Endodermal cell (in vitro differentiated cells): ENCODE data around the gene ZNF646. TPM values are rescaled to one million over a fixed set of nuclear protein-coding genes. Genes with fewer than 3 reads are reported as not detected.

Source experiments
- DNase-seq: peaks from one replicate; pipeline ENCODE4 v3.0.0-alpha.2; 2017
- H3K27ac ChIP-seq: 2 replicates; pipeline ENCODE4 v1.5.1; 2013; ENCODE audit warnings: mild to moderate bottlenecking, low read depth, low read length, moderate library complexity
- H3K27me3 ChIP-seq: 2 replicates; pipeline ENCODE4 v1.6.1; 2013; ENCODE audit warnings: mild to moderate bottlenecking, low read length, moderate library complexity; ENCODE audit not compliant: insufficient read depth, control insufficient read depth, poor library complexity, severe bottlenecking
- H3K36me3 ChIP-seq: 2 replicates; pipeline ENCODE4 v1.7.0; 2013; ENCODE audit warnings: mild to moderate bottlenecking, low read length, moderate library complexity; ENCODE audit not compliant: control insufficient read depth, insufficient read depth
- H3K4me1 ChIP-seq: one replicate; pipeline ENCODE4 v1.7.0; 2013; ENCODE audit warnings: low read length; ENCODE audit not compliant: control insufficient read depth, insufficient read depth
- H3K4me3 ChIP-seq: 2 replicates; pipeline ENCODE4 v1.5.1; 2013; ENCODE audit warnings: mild to moderate bottlenecking, low read length, moderate library complexity
- H3K9ac ChIP-seq: 2 replicates; pipeline ENCODE4 v1.6.1; 2013; ENCODE audit warnings: mild to moderate bottlenecking, low read length, moderate library complexity; ENCODE audit not compliant: poor library complexity, severe bottlenecking; ENCODE audit errors: extremely low read depth
- H3K9me3 ChIP-seq: 2 replicates; pipeline ENCODE4 v1.6.1; 2013; ENCODE audit warnings: mild to moderate bottlenecking, low read length, moderate library complexity; ENCODE audit not compliant: control insufficient read depth
- H3K27ac Mint-ChIP-seq: 2 replicates; pipeline ENCODE4 v1.8.0; 2020; ENCODE audit warnings: mixed read lengths
- H3K27me3 Mint-ChIP-seq: 2 replicates; pipeline ENCODE4 v1.8.0; 2021; ENCODE audit warnings: mild to moderate bottlenecking, mixed read lengths; ENCODE audit not compliant: insufficient read depth
- H3K36me3 Mint-ChIP-seq: 2 replicates; pipeline ENCODE4 v1.8.0; 2020; ENCODE audit warnings: low read depth, mixed read lengths
- H3K4me1 Mint-ChIP-seq: 2 replicates; pipeline ENCODE4 v1.8.0; 2020; ENCODE audit warnings: mixed read lengths
- H3K4me3 Mint-ChIP-seq: 2 replicates; pipeline ENCODE4 v1.8.0; 2020; ENCODE audit warnings: mild to moderate bottlenecking, moderate library complexity, mixed read lengths
- H3K9me3 Mint-ChIP-seq: 2 replicates; pipeline ENCODE4 v1.8.0; 2020; ENCODE audit warnings: mild to moderate bottlenecking, mixed read lengths
- WGBS, 2 experiments: methylation state at CpG; one replicate each; pipeline versions ENCODE4 v1.1.5 to v1.1.7; 2013; ENCODE audit warnings: missing lambda C conversion rate in 2 of 2, mixed read lengths in 1 of 2; ENCODE audit not compliant: insufficient coverage in 1 of 2, insufficient read length in 1 of 2; 5-methylcytosine and 5-hydroxymethylcytosine counted together
- total RNA-seq, 2 donors: library from RNA; stranded (reverse); fragmentation: NEBNext Ultra II Directional in 1 of 2; extraction: Animal tissue kit (Norgen Biotek cat#: 25700) in 1 of 2; gene quantifications; 2 replicates in 1 of 2; 3 replicates in 1 of 2; pipeline ENCODE4 v1.2.1, GENCODE V29; 2021
- TF ChIP-seq, protein P1 (sequence below): fragments of 200-600 bp; sonication (generic); conservative IDR thresholded peaks from 2 replicates; pipeline ENCODE4 v1.5.0; 2021; ENCODE audit warnings: antibody characterized with exemption, mild to moderate bottlenecking

The ZNF646 gene
- total RNA-seq, 2 donors from 2014 or later: 24.9 to 29.2 TPM

GRCh38 chr16:31029272-31029671, 45.0 kb upstream of the ZNF646 start:
- H3K9ac ChIP-seq: no peak overlapping the region
- TF ChIP-seq, protein P1, sequence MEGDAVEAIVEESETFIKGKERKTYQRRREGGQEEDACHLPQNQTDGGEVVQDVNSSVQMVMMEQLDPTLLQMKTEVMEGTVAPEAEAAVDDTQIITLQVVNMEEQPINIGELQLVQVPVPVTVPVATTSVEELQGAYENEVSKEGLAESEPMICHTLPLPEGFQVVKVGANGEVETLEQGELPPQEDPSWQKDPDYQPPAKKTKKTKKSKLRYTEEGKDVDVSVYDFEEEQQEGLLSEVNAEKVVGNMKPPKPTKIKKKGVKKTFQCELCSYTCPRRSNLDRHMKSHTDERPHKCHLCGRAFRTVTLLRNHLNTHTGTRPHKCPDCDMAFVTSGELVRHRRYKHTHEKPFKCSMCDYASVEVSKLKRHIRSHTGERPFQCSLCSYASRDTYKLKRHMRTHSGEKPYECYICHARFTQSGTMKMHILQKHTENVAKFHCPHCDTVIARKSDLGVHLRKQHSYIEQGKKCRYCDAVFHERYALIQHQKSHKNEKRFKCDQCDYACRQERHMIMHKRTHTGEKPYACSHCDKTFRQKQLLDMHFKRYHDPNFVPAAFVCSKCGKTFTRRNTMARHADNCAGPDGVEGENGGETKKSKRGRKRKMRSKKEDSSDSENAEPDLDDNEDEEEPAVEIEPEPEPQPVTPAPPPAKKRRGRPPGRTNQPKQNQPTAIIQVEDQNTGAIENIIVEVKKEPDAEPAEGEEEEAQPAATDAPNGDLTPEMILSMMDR: no peak
- H3K4me1 Mint-ChIP-seq: peaks cover 5% of the 10 kb centered on the region
- no peak overlapping the region for H3K4me3 ChIP-seq
- H3K27ac Mint-ChIP-seq: no peak overlapping the region
- no peak overlapping the region for H3K4me3 Mint-ChIP-seq
- no peaks in the 10 kb centered on the region for H3K9me3 Mint-ChIP-seq
- peaks cover 1% of the 10 kb centered on the region for H3K36me3 Mint-ChIP-seq
- H3K27me3 Mint-ChIP-seq: peaks cover 8% of the 10 kb centered on the region
- H3K36me3 ChIP-seq: no peaks in the 10 kb centered on the region
- no peaks in the 10 kb centered on the region for H3K9me3 ChIP-seq
- no peaks in the 10 kb centered on the region for H3K4me1 ChIP-seq
- H3K27ac ChIP-seq: no peak overlapping the region
- no peaks in the 10 kb centered on the region for H3K27me3 ChIP-seq
- WGBS, 2 experiments: 80% methylated on average over 3 of the region's 5 CpGs; no CpG with 5 or more reads in 1 of the 2 experiments
- no peak for DNase-seq

DNA sequence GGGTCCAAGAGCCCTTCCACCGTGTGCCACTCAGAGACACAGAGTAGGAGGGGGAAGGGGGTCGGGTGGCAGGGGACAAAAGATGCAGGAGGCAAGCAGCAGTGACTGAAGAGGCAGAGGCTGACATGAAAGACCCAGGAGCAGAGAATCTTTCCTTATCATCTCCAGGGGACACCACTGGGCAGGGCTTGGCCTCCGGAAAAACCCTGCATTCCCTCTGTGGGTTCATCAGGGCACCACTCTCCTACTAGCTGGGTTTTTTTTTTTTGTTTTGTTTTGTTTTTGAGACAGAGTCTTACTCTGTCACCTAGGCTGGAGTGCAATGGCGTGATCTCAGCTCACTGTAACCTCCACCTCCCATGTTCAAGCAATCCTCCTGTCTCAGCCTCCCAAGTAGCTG, 42.9 kb upstream of the ZNF646 start:
- H3K36me3 ChIP-seq: peaks cover 6% of the 10 kb centered on the region
- TF ChIP-seq, protein P1: no peak
- no peak overlapping the region for H3K9ac ChIP-seq
- Mint-ChIP-seq H3K4me1 (peaks cover 6% of the 10 kb centered on the region), H3K9me3 (no peaks in the 10 kb centered on the region), H3K4me3 (peak overlapping the region; percentile 90), H3K27ac (no peak overlapping the region), H3K36me3 (peaks cover 8% of the 10 kb centered on the region), H3K27me3 (peaks cover 8% of the 10 kb centered on the region)
- no peaks in the 10 kb centered on the region for H3K27me3 ChIP-seq
- no peak for DNase-seq
- no peak overlapping the region for H3K27ac ChIP-seq
- no peaks in the 10 kb centered on the region for H3K9me3 ChIP-seq
- no peak overlapping the region for H3K4me3 ChIP-seq
- H3K4me1 ChIP-seq: no peaks in the 10 kb centered on the region
- 78 to 81% methylated on average over 2 to 4 of the region's 4 CpGs for WGBS, 2 experiments

DNA sequence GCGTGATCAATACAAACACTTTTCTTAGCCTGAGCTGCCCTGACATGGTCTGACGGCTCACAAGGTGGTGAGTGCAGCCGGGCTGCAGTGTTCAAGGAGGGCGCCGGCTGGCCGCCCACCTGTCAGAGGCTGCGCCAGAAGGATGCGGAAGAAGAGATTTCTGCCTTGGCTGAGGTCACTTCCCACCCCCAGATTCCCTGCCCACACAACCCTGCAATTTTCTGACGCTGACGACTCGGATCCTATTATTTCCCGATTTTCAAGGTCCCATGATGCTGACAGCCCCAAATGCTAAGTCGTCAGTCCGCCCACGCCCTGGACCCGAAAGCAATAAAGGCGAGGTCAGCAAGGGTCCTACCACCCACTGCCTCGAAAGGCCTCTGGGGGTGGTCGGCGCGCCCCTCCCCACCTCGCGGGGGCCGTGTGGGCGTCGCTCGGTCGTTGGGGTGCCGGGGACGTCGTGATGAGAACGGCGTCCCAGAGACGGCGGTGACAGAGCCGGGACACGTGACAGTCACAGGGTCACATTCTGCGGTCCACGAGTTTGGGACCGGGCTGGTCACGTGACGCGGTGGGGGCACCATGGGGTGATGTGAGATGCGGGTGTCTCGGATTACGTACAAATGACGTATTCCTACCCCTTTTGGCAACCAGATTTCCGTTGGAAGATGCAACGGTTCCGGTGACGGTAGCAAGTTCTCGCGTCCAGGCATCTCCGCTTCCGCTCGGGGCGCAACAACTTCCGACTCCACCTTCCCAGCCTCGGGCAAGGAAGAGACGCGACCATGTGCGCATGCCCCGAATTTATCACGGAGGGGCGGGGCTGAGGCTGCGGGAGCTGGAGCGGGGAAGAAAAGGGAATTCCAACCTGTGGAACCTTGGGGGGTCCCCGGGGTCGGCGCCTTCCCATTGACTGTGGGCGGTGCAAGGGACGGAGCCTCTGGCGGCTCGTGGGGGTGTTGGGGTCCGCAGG, 41.2 kb upstream of the ZNF646 start, which contains the start of gene STX4:
Gene STX4 (plus strand): TSS at position 823 of the 973 bp plus-strand sequence. CDS start 248 bp downstream, outside the sequence.
- 2 to 4% methylated on average over 20 to 75 of the region's 75 CpGs for WGBS, 2 experiments
- no peaks in the 10 kb centered on the region for H3K9me3 Mint-ChIP-seq
- H3K9ac ChIP-seq: peak within 1 kb of the TSS; percentile 78

More for the DNA sequence above, 41.2 kb upstream of the ZNF646 start, which contains the start of gene STX4:
- Mint-ChIP-seq H3K4me3 (peak within 1 kb of the TSS; percentile 90), H3K4me1 (peaks cover 6% of the 10 kb centered on the region), H3K27me3 (peaks cover 8% of the 10 kb centered on the region), H3K27ac (peak within 1 kb of the TSS; percentile 80), H3K36me3 (peaks cover 12% of the 10 kb centered on the region)
- H3K36me3 ChIP-seq: peaks cover 6% of the 10 kb centered on the region
- no peaks in the 10 kb centered on the region for H3K4me1 ChIP-seq
- TF ChIP-seq, protein P1: peak; percentile 12
- peak within 1 kb of the TSS; percentile 37 for H3K27ac ChIP-seq
- DNase-seq: peak; percentile 98
- H3K9me3 ChIP-seq: no peaks in the 10 kb centered on the region
- no peaks in the 10 kb centered on the region for H3K27me3 ChIP-seq
- H3K4me3 ChIP-seq: peak within 1 kb of the TSS; percentile 98
